HEK293T (cell line): Measurements from ENCODE around the gene ELAC2.

Experiments
- ARNT ChIP-seq: fragments of 450-650 bp; IDR thresholded peaks from 2 replicates; pipeline ENCODE4 v1.6.1; 2017; ENCODE audit warnings: mild to moderate bottlenecking
- BHLHE40 ChIP-seq: fragments of 450-650 bp; IDR thresholded peaks from 2 replicates; pipeline ENCODE4 v1.6.1; 2016; ENCODE audit warnings: mild to moderate bottlenecking, moderate library complexity, borderline replicate concordance
- CTBP1 ChIP-seq: fragments of 450-650 bp; IDR thresholded peaks from 2 replicates; pipeline ENCODE4 v1.6.1; 2016; ENCODE audit warnings: borderline replicate concordance
- ELF4 ChIP-seq: fragments of 450-650 bp; IDR thresholded peaks from 2 replicates; pipeline ENCODE4 v1.6.1; 2017; ENCODE audit warnings: antibody characterized with exemption
- FOXA1 ChIP-seq: fragments of 450-650 bp; IDR thresholded peaks from 2 replicates; pipeline ENCODE4 v1.6.1; 2016; ENCODE audit warnings: mild to moderate bottlenecking
- FOXM1 ChIP-seq: fragments of 450-650 bp; IDR thresholded peaks from 2 replicates; pipeline ENCODE4 v1.6.1; 2017; ENCODE audit warnings: mild to moderate bottlenecking, borderline replicate concordance
- HDGF ChIP-seq: fragments of 450-650 bp; IDR thresholded peaks from 2 replicates; pipeline ENCODE4 v1.6.1; 2017; ENCODE audit warnings: antibody characterized with exemption, borderline replicate concordance
- L3MBTL2 ChIP-seq: fragments of 450-650 bp; conservative IDR thresholded peaks from 2 replicates; pipeline ENCODE4 v1.6.1; 2016; ENCODE audit warnings: mild to moderate bottlenecking
- LEF1 ChIP-seq: fragments of 450-650 bp; IDR thresholded peaks from 2 replicates; pipeline ENCODE4 v1.6.1; 2017; ENCODE audit warnings: mild to moderate bottlenecking, borderline replicate concordance
- PKNOX1 ChIP-seq: fragments of 450-650 bp; IDR thresholded peaks from 2 replicates; pipeline ENCODE4 v1.6.1; 2016
- SP1 ChIP-seq: fragments of 450-650 bp; IDR thresholded peaks from 2 replicates; pipeline ENCODE4 v1.6.1; 2017
- SUZ12 ChIP-seq: fragments of 450-650 bp; IDR thresholded peaks from 2 replicates; pipeline ENCODE4 v1.6.1; 2016; ENCODE audit warnings: mild to moderate bottlenecking
- TARDBP ChIP-seq: fragments of 450-650 bp; IDR thresholded peaks from 2 replicates; pipeline ENCODE4 v1.6.1; 2016
- ZNF384 ChIP-seq: fragments of 450-650 bp; IDR thresholded peaks from 2 replicates; pipeline ENCODE4 v1.6.1; 2016

GRCh38 chr17:13038931-13039665 lies 21.3 kb upstream of the ELAC2 start:
- TF ChIP-seq ZNF384 (no peak), SUZ12 (no peak), L3MBTL2 (no peak), SP1 (no peak), LEF1 (no peak), HDGF (no peak), CTBP1 (no peak), FOXM1 (no peak), PKNOX1 (no peak), FOXA1 (no peak), ELF4 (no peak), BHLHE40 (no peak), TARDBP (no peak), ARNT (no peak)
